Mammary epithelial cell (primary cell): ENCODE measurements around the gene MARCHF2.
"Not testable (repeated sequence)": the region's sequence is repeated elsewhere in the genome, so short reads cannot be mapped to it uniquely, and the experiment has no call there.

Experiments used
- CTCF ChIP-seq, 2 donors: IDR thresholded peaks in 1 of 2; conservative IDR thresholded peaks in 1 of 2; 2 replicates each; pipeline ENCODE4 v1.5.1; 2011 to 2012; ENCODE audit warnings: inconsistent platforms in 2 of 2, low read length in 2 of 2, mild to moderate bottlenecking in 2 of 2, control low read depth in 1 of 2, low read depth in 1 of 2; ENCODE audit not compliant: insufficient read depth in 1 of 2; ENCODE audit errors: extremely low read depth in 1 of 2
- EZH2 ChIP-seq: IDR thresholded peaks from 2 replicates; pipeline ENCODE4 v1.6.1; 2012; ENCODE audit warnings: low read length, inconsistent platforms, borderline replicate concordance

GRCh38 chr19:8385103-8385502 lies 28.0 kb upstream of the MARCHF2 start:
- TF ChIP-seq EZH2; CTCF (conservative IDR thresholded peaks at IDR 0.05 in 1 of 2, IDR thresholded peaks at IDR 0.05 in 1 of 2; ENCODE audit: extremely low read depth in 1 of 2, insufficient read depth in 1 of 2, low read depth in 1 of 2, low read length in 2 of 2): not testable (repeated sequence)
